Measurements from ENCODE around the gene A1BG. TPM values are rescaled to one million over a fixed set of nuclear protein-coding genes. Genes with fewer than 3 reads are reported as not detected.

A1BG gene
- total RNA-seq, 1 donor from 2014 or later = 7.5 TPM

- H3K27ac ChIP-seq = no peak overlapping the region
- H3K36me3 Mint-ChIP-seq = peaks cover 35% of the 10 kb centered on the region
- TF ChIP-seq EZH2 (IDR thresholded peaks at IDR 0.05) (no peak), EZH2phosphoT487 (IDR thresholded peaks at IDR 0.05) (no peak), CTCF (IDR thresholded peaks at IDR 0.05) (no peak)
Observed at GRCh38 chr19:58338336-58338735, 15.0 kb downstream of the A1BG start.

DNA sequence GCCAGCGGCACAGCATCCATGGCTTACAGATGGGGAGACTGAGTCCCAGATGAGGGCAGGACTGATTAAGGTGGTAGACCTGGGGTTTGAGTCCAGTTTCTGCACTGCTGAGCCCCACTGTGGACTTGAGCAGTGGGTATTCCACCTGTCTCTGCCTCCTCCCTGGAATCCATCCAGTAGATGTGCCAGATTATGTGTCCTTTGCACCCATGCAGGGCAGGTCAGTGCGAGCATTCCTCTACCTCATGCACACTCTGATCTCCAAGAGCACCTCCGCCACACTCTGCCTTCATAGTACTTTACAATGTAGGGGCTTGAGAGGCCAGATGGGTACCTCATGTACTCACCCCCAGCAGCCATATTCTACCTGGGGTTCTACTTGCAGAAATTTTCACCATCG, 16.5 kb downstream of the A1BG start:
- H4K20me1 ChIP-seq (ENCODE audit: low read depth) = no peaks in the 10 kb centered on the region
- H3K4me2 ChIP-seq = no peak overlapping the region
- H3K4me1 ChIP-seq = no peaks in the 10 kb centered on the region
- no peaks in the 10 kb centered on the region for H3K79me2 ChIP-seq (ENCODE audit: low read depth)
- H2AFZ ChIP-seq (replicated peaks) = no peak overlapping the region
- no peak overlapping the region for H3K4me3 ChIP-seq
- H3K9me3 ChIP-seq (ENCODE audit: low read depth) = no peaks in the 10 kb centered on the region
- Mint-ChIP-seq H3K4me1 (no peaks in the 10 kb centered on the region), H3K27ac (no peak overlapping the region), H3K27me3 (ENCODE audit: insufficient read depth, low read depth) (peaks cover 4% of the 10 kb centered on the region), H3K36me3 (peaks cover 30% of the 10 kb centered on the region), H3K4me3 (no peak overlapping the region), H3K9me3 (no peaks in the 10 kb centered on the region)
- no peaks in the 10 kb centered on the region for H3K27me3 ChIP-seq
- no peak for TF ChIP-seq EZH2 (IDR thresholded peaks at IDR 0.05)
- TF ChIP-seq CTCF (IDR thresholded peaks at IDR 0.05) = no peak
- no peak for TF ChIP-seq EZH2phosphoT487 (IDR thresholded peaks at IDR 0.05)
- H3K27ac ChIP-seq = no peak overlapping the region
- DNase-seq (ENCODE audit: low spot score) = no peak
- H3K9ac ChIP-seq = no peak overlapping the region
- no peaks in the 10 kb centered on the region for H3K36me3 ChIP-seq
- H3F3A ChIP-seq (ENCODE audit: low read depth) = no peaks in the 10 kb centered on the region

More at GRCh38 chr19:58338336-58338735, 15.0 kb downstream of the A1BG start:
- Histone ChIP-seq H3K4me3 (no peak overlapping the region), H3K9me3 (ENCODE audit: low read depth) (no peaks in the 10 kb centered on the region), H3K27me3 (no peaks in the 10 kb centered on the region), H3F3A (ENCODE audit: low read depth) (no peaks in the 10 kb centered on the region), H4K20me1 (ENCODE audit: low read depth) (no peaks in the 10 kb centered on the region), H3K79me2 (ENCODE audit: low read depth) (no peaks in the 10 kb centered on the region), H3K4me2 (no peak overlapping the region), H3K36me3 (no peaks in the 10 kb centered on the region), H3K4me1 (no peaks in the 10 kb centered on the region), H3K9ac (no peak overlapping the region), H2AFZ (replicated peaks) (no peak overlapping the region)
- no peak overlapping the region for H3K4me3 Mint-ChIP-seq
- no peaks in the 10 kb centered on the region for H3K4me1 Mint-ChIP-seq
- H3K27ac Mint-ChIP-seq = no peak overlapping the region
- H3K27me3 Mint-ChIP-seq (ENCODE audit: insufficient read depth, low read depth) = peaks cover 7% of the 10 kb centered on the region
- H3K9me3 Mint-ChIP-seq = no peaks in the 10 kb centered on the region
- DNase-seq (ENCODE audit: low spot score) = no peak

GRCh38 chr19:58336216-58336615, 17.1 kb downstream of the A1BG start:
- Histone ChIP-seq H3K36me3 (no peaks in the 10 kb centered on the region), H2AFZ (replicated peaks) (no peak overlapping the region), H3K27ac (no peak overlapping the region), H3K79me2 (ENCODE audit: low read depth) (no peaks in the 10 kb centered on the region), H3F3A (ENCODE audit: low read depth) (no peaks in the 10 kb centered on the region), H3K9me3 (ENCODE audit: low read depth) (no peaks in the 10 kb centered on the region), H4K20me1 (ENCODE audit: low read depth) (no peaks in the 10 kb centered on the region), H3K9ac (no peak overlapping the region), H3K4me3 (no peak overlapping the region), H3K27me3 (no peaks in the 10 kb centered on the region), H3K4me2 (no peak overlapping the region), H3K4me1 (no peaks in the 10 kb centered on the region)
- DNase-seq (ENCODE audit: low spot score) = no peak
- peaks cover 27% of the 10 kb centered on the region for H3K36me3 Mint-ChIP-seq
- TF ChIP-seq CTCF (IDR thresholded peaks at IDR 0.05) = no peak
- TF ChIP-seq EZH2phosphoT487 (IDR thresholded peaks at IDR 0.05) = no peak
- no peak for TF ChIP-seq EZH2 (IDR thresholded peaks at IDR 0.05)
- H3K27me3 Mint-ChIP-seq (ENCODE audit: insufficient read depth, low read depth) = peaks cover 4% of the 10 kb centered on the region
- no peak overlapping the region for H3K4me3 Mint-ChIP-seq
- no peaks in the 10 kb centered on the region for H3K9me3 Mint-ChIP-seq
- no peak overlapping the region for H3K27ac Mint-ChIP-seq
- H3K4me1 Mint-ChIP-seq = no peaks in the 10 kb centered on the region

All from neural progenitor cell (in vitro differentiated cells).